GM12878 (cell line): ENCODE data around the gene MFSD12. TPM values are rescaled to one million over a fixed set of nuclear protein-coding genes. Genes with fewer than 3 reads are reported as not detected.

Experiments
- ATAC-seq: fragments of 200-7000 bp; cut with Tn5 transposase; 3 replicates; pipeline ENCODE4 v1.9.1; 2020; ENCODE audit warnings: mild to moderate bottlenecking, moderate library complexity
- BruUV-seq: library from RNA; stranded (reverse); fragments of 400-500 nt; replicated peaks from 2 replicates; lab custom pipeline; 2021; lab: Mats Ljungman, UMichigan
- CTCF ChIA-PET: fragments of 300-600 bp; sonication (Branson Sonifier 250); formaldehyde crosslinking; extraction: SDS; loops from one replicate; lab custom pipeline; 2021; ENCODE audit warnings: inconsistent platforms; lab: Yijun Ruan, JAX
- POLR2A ChIA-PET: fragments of 350-600 bp; formaldehyde crosslinking; extraction: SDS; loops from one replicate; lab custom pipeline; 2021; ENCODE audit warnings: inconsistent platforms; lab: Charles Lee
- RAD21 ChIA-PET: fragments of 300-600 bp; sonication (Branson Sonifier 250); formaldehyde crosslinking; loops from one replicate; lab custom pipeline; 2023; ENCODE audit warnings: antibody characterized with exemption; ENCODE audit not compliant: unreplicated experiment; lab: Charles Lee
- SMC1A ChIA-PET: fragments of 300-600 bp; sonication (Branson Sonifier 250); formaldehyde crosslinking; loops from one replicate; lab custom pipeline; 2023; ENCODE audit not compliant: unreplicated experiment, uncharacterized antibody; lab: Charles Lee
- DNase-seq: peaks from one replicate; pipeline ENCODE4 v3.0.0-alpha.2; 2011; ENCODE audit warnings: low read depth, low spot score
- FAIRE-seq: peaks from 3 replicates; lab custom pipeline; 2011; peaks lifted over from hg19 to GRCh38; lab: Jason Lieb, UNC
- H2AFZ ChIP-seq: 2 replicates; pipeline ENCODE4 v1.6.0; 2011; ENCODE audit warnings: low read depth, low read length, control low read depth; ENCODE audit not compliant: control insufficient read depth
- H3K27ac ChIP-seq: 2 replicates; pipeline ENCODE4 v1.5.1; 2011; ENCODE audit warnings: control low read depth; ENCODE audit not compliant: control insufficient read depth, insufficient read depth
- H3K27me3 ChIP-seq, 2 experiments: replicated peaks in 1 of 2; 2 replicates each; pipeline versions ENCODE4 v1.6.0 to v1.6.1; 2011; ENCODE audit warnings: low read length in 1 of 2; ENCODE audit not compliant: control insufficient read depth in 2 of 2, insufficient read depth in 2 of 2
- H3K36me3 ChIP-seq, 2 experiments: 2 replicates each; pipeline ENCODE4 v1.5.1; 2011; ENCODE audit warnings: low read length in 1 of 2; ENCODE audit not compliant: control insufficient read depth in 2 of 2, insufficient read depth in 2 of 2
- H3K4me1 ChIP-seq: 2 replicates; pipeline ENCODE4 v1.6.1; 2011; ENCODE audit warnings: mild to moderate bottlenecking, low read length, moderate library complexity, mixed read lengths; ENCODE audit not compliant: control insufficient read depth, insufficient read depth
- H3K4me2 ChIP-seq: 2 replicates; pipeline ENCODE4 v1.6.0; 2011; ENCODE audit warnings: control low read depth; ENCODE audit not compliant: control insufficient read depth, insufficient read depth
- H3K4me3 ChIP-seq: fragments of 200-600 bp; sonication (generic); 2 replicates; pipeline ENCODE4 v1.5.1; 2016
- H3K79me2 ChIP-seq: 2 replicates; pipeline ENCODE4 v1.6.0; 2011; ENCODE audit warnings: low read length; ENCODE audit not compliant: control insufficient read depth, insufficient read depth
- H3K9ac ChIP-seq: 2 replicates; pipeline ENCODE4 v1.8.0; 2011; ENCODE audit warnings: low read length, control low read depth, mixed read lengths; ENCODE audit not compliant: control insufficient read depth, insufficient read depth
- H3K9me3 ChIP-seq: replicated peaks from 3 replicates; pipeline ENCODE4 v1.5.1; 2011; ENCODE audit warnings: mild to moderate bottlenecking, low read length; ENCODE audit not compliant: control insufficient read depth, insufficient read depth
- H4K20me1 ChIP-seq: 2 replicates; pipeline ENCODE4 v1.6.0; 2011; ENCODE audit not compliant: control insufficient read depth, insufficient read depth
- BRCA1 ChIP-seq: IDR thresholded peaks from 2 replicates; pipeline ENCODE4 v1.6.1; 2011; ENCODE audit warnings: low read depth, low read length, improper control_type of control experiment
- CHD1 ChIP-seq: IDR thresholded peaks from 2 replicates; pipeline ENCODE4 v1.6.1; 2012; ENCODE audit warnings: low read depth, low read length, improper control_type of control experiment
- CTCF ChIP-seq, 3 experiments: IDR thresholded peaks in 2 of 3; conservative IDR thresholded peaks in 1 of 3; 2 replicates each; pipeline ENCODE4 v1.5.1; 2011; ENCODE audit warnings: low read depth in 3 of 3, low read length in 3 of 3, mild to moderate bottlenecking in 3 of 3, control low read depth in 2 of 3, moderate library complexity in 2 of 3, inconsistent platforms in 1 of 3, mixed read lengths in 1 of 3; ENCODE audit not compliant: control insufficient read depth in 2 of 3, insufficient read depth in 1 of 3; ENCODE audit errors: extremely low read depth in 1 of 3
- DPF2 ChIP-seq: fragments of 450-650 bp; IDR thresholded peaks from 2 replicates; pipeline ENCODE4 v1.6.1; 2017; ENCODE audit warnings: mild to moderate bottlenecking
- EP300 ChIP-seq, 2 experiments: fragments of 150-350 bp in 1 of 2; IDR thresholded peaks; 2 replicates each; pipeline ENCODE4 v1.6.1; 2011 to 2012; ENCODE audit warnings: low read depth in 2 of 2, low read length in 2 of 2, borderline replicate concordance in 1 of 2, improper control_type of control experiment in 1 of 2, inconsistent platforms in 1 of 2; ENCODE audit not compliant: control insufficient read depth in 1 of 2
- IKZF2 ChIP-seq, 2 experiments: fragments of 450-650 bp; IDR thresholded peaks; 2 replicates each; pipeline ENCODE4 v1.6.1; 2017; ENCODE audit warnings: mild to moderate bottlenecking in 2 of 2, moderate library complexity in 2 of 2
- JUND ChIP-seq: IDR thresholded peaks from 2 replicates; pipeline ENCODE4 v1.6.1; 2012; ENCODE audit warnings: low read depth, mild to moderate bottlenecking, low read length, improper control_type of control experiment, moderate library complexity
- KAT2A ChIP-seq: conservative IDR thresholded peaks from 2 replicates; pipeline ENCODE4 v1.6.1; 2011; ENCODE audit warnings: low read depth, low read length; ENCODE audit not compliant: control insufficient read depth
- KDM1A ChIP-seq: fragments of 200-600 bp; sonication (generic); IDR thresholded peaks from 2 replicates; pipeline ENCODE4 v1.6.1; 2016; ENCODE audit warnings: borderline replicate concordance
- NFXL1 ChIP-seq: fragments of 450-650 bp; IDR thresholded peaks from 2 replicates; pipeline ENCODE4 v1.6.1; 2017; ENCODE audit warnings: antibody characterized with exemption, mild to moderate bottlenecking, borderline replicate concordance
- PAX5 ChIP-seq: IDR thresholded peaks from 2 replicates; pipeline ENCODE4 v1.6.1; 2011; ENCODE audit warnings: low read depth, low read length, borderline replicate concordance
- POLR2AphosphoS2 ChIP-seq: IDR thresholded peaks from 2 replicates; pipeline ENCODE4 v1.6.1; 2011; ENCODE audit warnings: low read depth, mild to moderate bottlenecking, low read length, improper control_type of control experiment, moderate library complexity
- POLR2AphosphoS5 ChIP-seq: IDR thresholded peaks from 2 replicates; pipeline ENCODE4 v1.6.1; 2011; ENCODE audit warnings: mild to moderate bottlenecking, low read length, inconsistent platforms
- RAD21 ChIP-seq: IDR thresholded peaks from 2 replicates; pipeline ENCODE4 v1.6.1; 2011; ENCODE audit warnings: mild to moderate bottlenecking, low read depth, low read length, moderate library complexity; ENCODE audit not compliant: insufficient read depth
- RB1 ChIP-seq: fragments of 450-650 bp; formaldehyde crosslinking; IDR thresholded peaks from 2 replicates; pipeline ENCODE4 v1.6.1; 2017; ENCODE audit warnings: mild to moderate bottlenecking, borderline replicate concordance
- RELB ChIP-seq: fragments of 450-650 bp; IDR thresholded peaks from 2 replicates; pipeline ENCODE4 v1.6.1; 2017; ENCODE audit warnings: low read depth, mild to moderate bottlenecking, moderate library complexity
- ZNF24 ChIP-seq: fragments of 450-650 bp; IDR thresholded peaks from 2 replicates; pipeline ENCODE4 v1.6.1; 2017; ENCODE audit warnings: antibody characterized with exemption, mild to moderate bottlenecking
- WGBS: methylation state at CpG from one replicate; pipeline ENCODE4 v1.1.6; 2016; ENCODE audit warnings: low lambda C conversion rate; ENCODE audit not compliant: insufficient replicate concordance, insufficient coverage; ENCODE audit errors: missing lambda C conversion rate; 5-methylcytosine and 5-hydroxymethylcytosine counted together
- in situ Hi-C: fragments of 300-500 bp; cut with MboI; formaldehyde crosslinking; loops from 9 replicates; pipeline ENCODE4 v1.14.3; 2018; ENCODE audit warnings: mixed read lengths
- intact Hi-C: fragments of 100-400 bp; cut with micrococcal nuclease; formaldehyde crosslinking; loops from one replicate; pipeline ENCODE4 v1.14.2; 2022; ENCODE audit not compliant: unreplicated experiment
- polyA plus RNA-seq, 11 experiments: library from polyadenylated mRNA; depleted of rRNA in 4 of 11; unstranded in 6 of 11; stranded (reverse) in 5 of 11; fragments of >200 nt; fragmentation: Nextera tagmentation in 4 of 11; fragmentation: Illumina TruSeq in 1 of 11; extraction: Ambion mirVana in 4 of 11; extraction: Trizol in 1 of 11; gene quantifications; 1 replicate in 1 of 11; 2 replicates in 10 of 11; pipeline versions ENCODE4 v1.2.1 to v1.2.3, GENCODE V29; 2011 to 2016; ENCODE audit warnings: inconsistent platforms in 2 of 11, missing spikeins in 2 of 11, low read depth in 1 of 11
- total RNA-seq, 4 experiments: library from RNA; depleted of rRNA in 3 of 4; stranded (reverse); fragments of >200 nt in 3 of 4; fragmentation: Illumina TruSeq in 1 of 4; extraction: Trizol in 1 of 4; gene quantifications; 2 replicates each; pipeline versions ENCODE4 v1.2.1 to v1.2.3, GENCODE V29; 2013 to 2021

MFSD12 gene
- total and polyA plus RNA-seq, 10 of the 15 experiments (the other 5 are each of a cell fraction or from before 2014, with no cell fraction given): 0.58 to 65.9 (median 16.8) TPM

GRCh38 chr19:3539756-3540118 is 17.6 kb downstream of the MFSD12 start:
- Histone ChIP-seq H3K36me3 (peaks cover 6 to 8% of the 10 kb centered on the region in 2 experiments), H3K4me3 (no peak overlapping the region), H3K9ac (no peak overlapping the region), H3K4me2 (no peak overlapping the region), H3K9me3 (no peaks in the 10 kb centered on the region), H3K79me2 (no peaks in the 10 kb centered on the region), H2AFZ (no peak overlapping the region), H3K27ac (no peak overlapping the region), H4K20me1 (no peaks in the 10 kb centered on the region), H3K4me1 (no peaks in the 10 kb centered on the region), H3K27me3 (no peaks in the 10 kb centered on the region)
- RAD21 ChIA-PET: no interaction called here
- SMC1A ChIA-PET: no interaction called here
- WGBS: 100% methylated on average over 1 of the region's 1 CpG
- CTCF ChIA-PET: interaction anchor here (0.6 kb wide), 1 partner anchor 479 kb away, joined by 3 read pairs; no protein-coding TSS in a partner anchor
- BruUV-seq: TSS peak; percentile 66
- no peak for TF ChIP-seq POLR2AphosphoS5
- TF ChIP-seq CTCF (IDR thresholded peaks at IDR 0.05 in 2 of 3, conservative IDR thresholded peaks at IDR 0.05 in 1 of 3; ENCODE audit: control insufficient read depth in 2 of 3, extremely low read depth in 1 of 3, insufficient read depth in 1 of 3, low read depth in 3 of 3, low read length in 3 of 3): no peak
- no peak for TF ChIP-seq POLR2AphosphoS2
- no peak for TF ChIP-seq DPF2
- no peak for TF ChIP-seq KDM1A
- no peak for TF ChIP-seq BRCA1
- no peak for TF ChIP-seq RB1
- TF ChIP-seq EP300 (IDR thresholded peaks at IDR 0.05; ENCODE audit: borderline replicate concordance in 1 of 2, control insufficient read depth in 1 of 2, low read depth in 2 of 2, low read length in 2 of 2): no peak
- no peak for TF ChIP-seq IKZF2 (IDR thresholded peaks at IDR 0.05)
- no peak for TF ChIP-seq RAD21
- no peak for TF ChIP-seq ZNF24
- no peak for TF ChIP-seq RELB
- no peak for TF ChIP-seq JUND
- TF ChIP-seq KAT2A: no peak
- no peak for TF ChIP-seq CHD1
- no peak for TF ChIP-seq PAX5
- TF ChIP-seq NFXL1: no peak
- intact Hi-C loops: no loop called here
- DNase-seq (no peak), FAIRE-seq (no peak), ATAC-seq (no peak)
- in situ Hi-C loops: no loop called here
- POLR2A ChIA-PET: interaction anchor here (0.7 kb wide), 1 partner anchor 199 kb away, joined by 3 read pairs; no protein-coding TSS in a partner anchor
